Panc1 (cell line): Measurements from ENCODE around the gene SLC4A9.

ENCODE experiments used
- CTCF ChIP-seq: fragments of 450-650 bp; IDR thresholded peaks from 2 replicates; pipeline ENCODE4 v1.5.1; 2017; ENCODE audit warnings: mild to moderate bottlenecking
- POLR2AphosphoS5 ChIP-seq: IDR thresholded peaks from 2 replicates; pipeline ENCODE4 v1.6.1; 2012; ENCODE audit warnings: mild to moderate bottlenecking, low read depth, low read length, moderate library complexity
- SIN3A ChIP-seq: IDR thresholded peaks from 2 replicates; pipeline ENCODE4 v1.6.1; 2012; ENCODE audit warnings: low read depth, mild to moderate bottlenecking, low read length, moderate library complexity, borderline replicate concordance; ENCODE audit not compliant: insufficient read depth
- TCF7L2 ChIP-seq: IDR thresholded peaks from 2 replicates; pipeline ENCODE4 v1.6.1; 2011; ENCODE audit warnings: mild to moderate bottlenecking, low read depth, low read length, inconsistent platforms
- TF ChIP-seq, protein P1 (sequence below), 2 experiments: IDR thresholded peaks; 2 replicates each; pipeline ENCODE4 v1.6.1; 2011 to 2012; ENCODE audit warnings: low read depth in 2 of 2, control low read depth in 1 of 2, low read length in 1 of 2, mild to moderate bottlenecking in 1 of 2, moderate library complexity in 1 of 2; ENCODE audit not compliant: insufficient read depth in 1 of 2

DNA sequence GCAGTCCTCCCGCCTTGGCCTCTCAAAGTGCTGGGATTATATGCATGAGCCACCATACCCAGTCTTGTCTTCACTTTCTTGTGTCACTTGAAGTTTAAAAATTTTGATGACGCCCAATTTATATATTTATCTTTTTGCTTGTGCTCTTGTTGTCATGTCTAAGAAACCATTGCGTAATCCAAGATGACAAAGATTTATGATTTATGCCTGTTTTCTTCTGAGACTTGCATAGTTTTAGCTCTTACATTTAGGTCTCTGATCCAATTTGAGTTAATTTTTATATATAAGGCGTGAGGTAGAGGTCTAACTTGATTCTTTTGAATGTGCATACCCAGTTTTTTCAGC lies 60.2 kb downstream of the SLC4A9 start:
- TF ChIP-seq CTCF (no peak), POLR2AphosphoS5 (no peak), SIN3A (no peak), TCF7L2 (no peak)
- TF ChIP-seq, protein P1, sequence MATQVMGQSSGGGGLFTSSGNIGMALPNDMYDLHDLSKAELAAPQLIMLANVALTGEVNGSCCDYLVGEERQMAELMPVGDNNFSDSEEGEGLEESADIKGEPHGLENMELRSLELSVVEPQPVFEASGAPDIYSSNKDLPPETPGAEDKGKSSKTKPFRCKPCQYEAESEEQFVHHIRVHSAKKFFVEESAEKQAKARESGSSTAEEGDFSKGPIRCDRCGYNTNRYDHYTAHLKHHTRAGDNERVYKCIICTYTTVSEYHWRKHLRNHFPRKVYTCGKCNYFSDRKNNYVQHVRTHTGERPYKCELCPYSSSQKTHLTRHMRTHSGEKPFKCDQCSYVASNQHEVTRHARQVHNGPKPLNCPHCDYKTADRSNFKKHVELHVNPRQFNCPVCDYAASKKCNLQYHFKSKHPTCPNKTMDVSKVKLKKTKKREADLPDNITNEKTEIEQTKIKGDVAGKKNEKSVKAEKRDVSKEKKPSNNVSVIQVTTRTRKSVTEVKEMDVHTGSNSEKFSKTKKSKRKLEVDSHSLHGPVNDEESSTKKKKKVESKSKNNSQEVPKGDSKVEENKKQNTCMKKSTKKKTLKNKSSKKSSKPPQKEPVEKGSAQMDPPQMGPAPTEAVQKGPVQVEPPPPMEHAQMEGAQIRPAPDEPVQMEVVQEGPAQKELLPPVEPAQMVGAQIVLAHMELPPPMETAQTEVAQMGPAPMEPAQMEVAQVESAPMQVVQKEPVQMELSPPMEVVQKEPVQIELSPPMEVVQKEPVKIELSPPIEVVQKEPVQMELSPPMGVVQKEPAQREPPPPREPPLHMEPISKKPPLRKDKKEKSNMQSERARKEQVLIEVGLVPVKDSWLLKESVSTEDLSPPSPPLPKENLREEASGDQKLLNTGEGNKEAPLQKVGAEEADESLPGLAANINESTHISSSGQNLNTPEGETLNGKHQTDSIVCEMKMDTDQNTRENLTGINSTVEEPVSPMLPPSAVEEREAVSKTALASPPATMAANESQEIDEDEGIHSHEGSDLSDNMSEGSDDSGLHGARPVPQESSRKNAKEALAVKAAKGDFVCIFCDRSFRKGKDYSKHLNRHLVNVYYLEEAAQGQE (IDR thresholded peaks at IDR 0.05; ENCODE audit: insufficient read depth in 1 of 2, low read depth in 2 of 2, low read length in 1 of 2): no peak
